AG04450 (cell line): ENCODE data around the gene ADAM22. TPM values are rescaled to one million over a fixed set of nuclear protein-coding genes. Genes with fewer than 3 reads are reported as not detected.

Experiments
- CTCF ChIA-PET: fragments of 300-600, 350-600 bp; formaldehyde crosslinking; extraction: SDS; loops from one replicate; lab custom pipeline; 2022; ENCODE audit warnings: antibody characterized with exemption, inconsistent platforms; lab: Charles Lee
- POLR2A ChIA-PET: fragments of 350-600 bp; formaldehyde crosslinking; extraction: SDS; loops from one replicate; lab custom pipeline; 2021; ENCODE audit warnings: antibody characterized with exemption, inconsistent platforms; lab: Yijun Ruan, JAX
- DNase-seq: peaks from one replicate; pipeline ENCODE4 v3.0.0-alpha.2; 2011; ENCODE audit warnings: low read depth, low spot score
- H3K27ac ChIP-seq: one replicate; pipeline ENCODE4 v1.5.1; 2012; ENCODE audit warnings: low read depth, low read length, control low read depth
- H3K27me3 ChIP-seq: one replicate; pipeline ENCODE4 v1.6.0; 2012; ENCODE audit warnings: low read length; ENCODE audit not compliant: control insufficient read depth, insufficient read depth
- H3K4me3 ChIP-seq: 2 replicates; pipeline ENCODE4 v1.5.1; 2011; ENCODE audit warnings: mild to moderate bottlenecking, low read depth, low read length, control low read depth
- H3K9me3 ChIP-seq: 2 replicates; pipeline ENCODE4 v1.5.1; 2012; ENCODE audit warnings: low read length; ENCODE audit not compliant: control insufficient read depth, insufficient read depth
- CTCF ChIP-seq: IDR thresholded peaks from 2 replicates; pipeline ENCODE4 v1.5.1; 2011; ENCODE audit warnings: low read depth, low read length, control low read depth, inconsistent platforms
- polyA plus RNA-seq: library from polyadenylated mRNA; depleted of rRNA; stranded (reverse); fragments of >200 nt; gene quantifications from 2 replicates; pipeline ENCODE4 v1.2.3, GENCODE V29; 2011

The ADAM22 gene
- polyA plus RNA-seq, 1 experiment: 0.33 TPM

GRCh38 chr7:88072715-88073055 is 138.6 kb downstream of the ADAM22 start:
- no peak overlapping the region for H3K4me3 ChIP-seq
- no peak for TF ChIP-seq CTCF
- H3K27me3 ChIP-seq: no peaks in the 10 kb centered on the region
- no peak overlapping the region for H3K27ac ChIP-seq
- DNase-seq: no peak
- ChIA-PET POLR2A (no interaction called here), CTCF (interaction anchor here (1.5 kb wide), 1 partner anchor 97 kb away, joined by 4 read pairs; no protein-coding TSS in a partner anchor)
- H3K9me3 ChIP-seq: no peaks in the 10 kb centered on the region

- CTCF ChIA-PET: interaction anchor here (1.5 kb wide), 1 partner anchor 96 kb away, joined by 4 read pairs; no protein-coding TSS in a partner anchor
- Histone ChIP-seq H3K9me3 (no peaks in the 10 kb centered on the region), H3K4me3 (no peak overlapping the region), H3K27me3 (no peaks in the 10 kb centered on the region), H3K27ac (no peak overlapping the region)
- POLR2A ChIA-PET: no interaction called here
- no peak for DNase-seq
- no peak for TF ChIP-seq CTCF
Observed at GRCh38 chr7:88073626-88074025, 139.6 kb downstream of the ADAM22 start.

GRCh38 chr7:88075216-88075615 is 141.2 kb downstream of the ADAM22 start:
- CTCF ChIA-PET: interaction anchor here (0.6 kb wide), 1 partner anchor 569 kb away, joined by 4 read pairs; no protein-coding TSS in a partner anchor
- POLR2A ChIA-PET: no interaction called here
- Histone ChIP-seq H3K9me3 (no peaks in the 10 kb centered on the region), H3K27ac (no peak overlapping the region), H3K4me3 (no peak overlapping the region), H3K27me3 (no peaks in the 10 kb centered on the region)
- DNase-seq: no peak
- TF ChIP-seq CTCF: no peak

- Histone ChIP-seq H3K27me3 (no peaks in the 10 kb centered on the region), H3K27ac (no peak overlapping the region), H3K4me3 (no peak overlapping the region), H3K9me3 (no peaks in the 10 kb centered on the region)
- no peak for DNase-seq
- no peak for TF ChIP-seq CTCF
- POLR2A ChIA-PET: no interaction called here
- CTCF ChIA-PET: no interaction called here
Observed at GRCh38 chr7:88083883-88084282, 149.8 kb downstream of the ADAM22 start.

GRCh38 chr7:88089561-88089960 is 155.5 kb downstream of the ADAM22 start:
- Histone ChIP-seq H3K4me3 (no peak overlapping the region), H3K27me3 (no peaks in the 10 kb centered on the region), H3K9me3 (no peaks in the 10 kb centered on the region), H3K27ac (no peak overlapping the region)
- no peak for DNase-seq
- CTCF ChIA-PET: interaction anchor here (1.2 kb wide), 1 partner anchor 22 kb away, joined by 6 read pairs; no protein-coding TSS in a partner anchor
- no peak for TF ChIP-seq CTCF
- POLR2A ChIA-PET: no interaction called here
